K562 (cell line): ENCODE results near the gene ZCCHC8. TPM values are rescaled to one million over a fixed set of nuclear protein-coding genes. Genes with fewer than 3 reads are reported as not detected.

ENCODE experiments used
- C11orf30 ChIP-seq: fragments of 450-650 bp; IDR thresholded peaks from 2 replicates; pipeline ENCODE4 v1.6.1; 2016; ENCODE audit warnings: low read depth, mild to moderate bottlenecking
- CEBPG ChIP-seq, 3 experiments: fragments of 200-800 bp in 1 of 3; sonication (Bioruptor generic) in 1 of 3; sonication (generic) in 1 of 3; formaldehyde crosslinking in 1 of 3; IDR thresholded peaks in 2 of 3; conservative IDR thresholded peaks in 1 of 3; 2 replicates each; pipeline versions ENCODE4 v1.6.1 to v1.8.0; 2016 to 2022; ENCODE audit warnings: missing compliant biosample characterization in 2 of 3, missing genetic modification characterization in 2 of 3, mild to moderate bottlenecking in 1 of 3, missing genetic modification reagents in 1 of 3
- EP400 ChIP-seq: fragments of 450-650 bp; IDR thresholded peaks from 2 replicates; pipeline ENCODE4 v1.6.1; 2017; ENCODE audit warnings: antibody characterized with exemption, mild to moderate bottlenecking, moderate library complexity
- MAFF ChIP-seq: IDR thresholded peaks from 2 replicates; pipeline ENCODE4 v1.6.1; 2012; ENCODE audit warnings: low read length, improper control_type of control experiment
- MAFG ChIP-seq: fragments of 450-650 bp; conservative IDR thresholded peaks from 2 replicates; pipeline ENCODE4 v1.6.1; 2016; ENCODE audit warnings: missing genetic modification characterization, missing compliant biosample characterization
- SMAD1 ChIP-seq: fragments of 150-350 bp; IDR thresholded peaks from 2 replicates; pipeline ENCODE4 v1.6.1; 2014; ENCODE audit warnings: low read length, low read depth; ENCODE audit not compliant: partially characterized antibody
- SP1 ChIP-seq: sonication (generic); formaldehyde crosslinking; IDR thresholded peaks from 2 replicates; pipeline ENCODE4 v1.8.1; 2022; ENCODE audit warnings: mild to moderate bottlenecking, missing genetic modification reagents
- ZNF436 ChIP-seq: fragments of 250-450, 450-650 bp; sonication (Bioruptor Pico); formaldehyde crosslinking; IDR thresholded peaks from 2 replicates; pipeline ENCODE4 v1.7.0; 2020; ENCODE audit warnings: mild to moderate bottlenecking
- ZNF766 ChIP-seq: fragments of 200-800 bp; sonication (Bioruptor generic); conservative IDR thresholded peaks from 2 replicates; pipeline ENCODE4 v1.6.1; 2016; ENCODE audit warnings: missing genetic modification characterization, missing compliant biosample characterization
- polyA plus RNA-seq, 8 experiments: library from polyadenylated mRNA; depleted of rRNA in 4 of 8; stranded (reverse) in 5 of 8; unstranded in 3 of 8; fragments of >200 nt; fragmentation: Nextera tagmentation in 2 of 8; fragmentation: Illumina TruSeq in 1 of 8; extraction: Ambion mirVana in 2 of 8; extraction: Trizol in 1 of 8; gene quantifications; 2 replicates each; pipeline versions ENCODE4 v1.2.1 to v1.2.3, GENCODE V29; 2011 to 2014; ENCODE audit warnings: inconsistent platforms in 1 of 8, missing spikeins in 1 of 8
- total RNA-seq, 7 experiments: library from RNA; depleted of rRNA in 6 of 7; stranded (reverse); fragments of >200 nt in 6 of 7; fragmentation: Illumina TruSeq in 2 of 7; extraction: Trizol in 2 of 7; gene quantifications; 2 replicates each; pipeline versions ENCODE4 v1.2.1 to v1.2.3, GENCODE V29; 2011 to 2021; ENCODE audit warnings: low replicate concordance in 1 of 7
- TF ChIP-seq, protein P1 (sequence below), 2 experiments: fragments of 450-650 bp in 1 of 2; sonication (generic) in 1 of 2; formaldehyde crosslinking in 1 of 2; IDR thresholded peaks in 1 of 2; conservative IDR thresholded peaks in 1 of 2; 2 replicates each; pipeline versions ENCODE4 v1.6.1 to v1.8.1; 2016 to 2023; ENCODE audit warnings: mild to moderate bottlenecking in 2 of 2, moderate library complexity in 2 of 2, inconsistent platforms in 1 of 2, missing genetic modification reagents in 1 of 2

The ZCCHC8 gene
- total and polyA plus RNA-seq, 9 of the 15 experiments (the other 6 are each of a cell fraction or from before 2014, with no cell fraction given), result 14.8 to 50.9 (median 34.1) TPM

DNA sequence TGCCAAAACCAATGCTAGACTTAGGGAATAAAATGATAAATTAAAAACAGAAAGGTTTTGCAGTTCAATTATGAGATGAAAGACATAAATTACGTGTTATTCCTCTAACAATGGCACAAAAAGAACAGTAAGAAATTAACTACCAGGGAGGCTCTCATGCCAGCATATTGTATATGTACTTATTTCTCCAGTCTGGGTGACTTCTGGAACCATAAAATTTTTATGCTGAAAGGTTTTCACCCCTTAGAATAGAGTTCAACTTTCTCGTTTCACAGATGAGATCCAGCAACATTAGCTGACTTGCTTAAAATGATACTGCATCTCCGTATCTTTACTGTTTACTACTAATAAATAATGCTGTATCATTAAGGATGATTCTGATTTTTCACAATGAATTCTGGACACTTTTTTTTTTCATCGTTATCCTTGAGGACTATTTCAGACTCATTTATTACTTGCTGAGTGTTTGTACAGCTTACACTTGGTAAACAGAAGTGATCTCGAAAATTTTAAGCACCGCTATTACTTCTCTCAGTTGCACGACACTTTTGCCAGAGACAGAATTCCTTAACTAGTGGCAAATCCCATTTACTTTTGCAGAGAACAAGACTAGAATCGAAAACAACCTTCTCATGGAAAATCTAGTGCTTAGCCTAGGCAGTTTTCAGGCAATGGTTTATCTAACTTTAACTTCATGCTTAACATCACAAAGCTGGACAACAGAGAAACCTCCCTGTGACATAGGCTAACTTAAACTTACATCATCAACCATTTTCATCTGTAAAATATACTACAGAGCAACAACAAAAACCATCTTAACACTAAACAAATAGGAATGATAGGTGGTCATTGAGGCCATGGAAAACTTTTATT lies 23.4 kb upstream of the ZCCHC8 start (continued):
- TF ChIP-seq, protein P1, sequence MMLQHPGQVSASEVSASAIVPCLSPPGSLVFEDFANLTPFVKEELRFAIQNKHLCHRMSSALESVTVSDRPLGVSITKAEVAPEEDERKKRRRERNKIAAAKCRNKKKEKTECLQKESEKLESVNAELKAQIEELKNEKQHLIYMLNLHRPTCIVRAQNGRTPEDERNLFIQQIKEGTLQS (IDR thresholded peaks at IDR 0.05), result peak; percentile 43
- TF ChIP-seq, protein P1 (CRISPR knock-in tag; conservative IDR thresholded peaks at IDR 0.05), result no peak
- TF ChIP-seq SP1 (peak; percentile 22; the same call in 1 of the 2 replicates), CEBPG (CRISPR knock-in tag; IDR thresholded peaks at IDR 0.05) (no peak), CEBPG (tag; conservative IDR thresholded peaks at IDR 0.05 in 1 of 2, IDR thresholded peaks at IDR 0.05 in 1 of 2) (no peak), MAFF (peak; percentile 16; the same call in 1 of the 2 replicates), ZNF436 (CRISPR knock-in tag) (no peak), EP400 (0 out of 2 replicates have a peak, but pooled peaks have one; percentile 21), MAFG (tag) (peak; percentile 77), C11orf30 (peak; percentile 61), SMAD1 (no peak), ZNF766 (peak; percentile 78; the same call in 1 of the 2 replicates)
